ENCODE measurements around the gene ALAD.
"Not testable (repeated sequence)": the region's sequence is repeated elsewhere in the genome, so short reads cannot be mapped to it uniquely, and the experiment has no call there.

The ALAD gene

DNA sequence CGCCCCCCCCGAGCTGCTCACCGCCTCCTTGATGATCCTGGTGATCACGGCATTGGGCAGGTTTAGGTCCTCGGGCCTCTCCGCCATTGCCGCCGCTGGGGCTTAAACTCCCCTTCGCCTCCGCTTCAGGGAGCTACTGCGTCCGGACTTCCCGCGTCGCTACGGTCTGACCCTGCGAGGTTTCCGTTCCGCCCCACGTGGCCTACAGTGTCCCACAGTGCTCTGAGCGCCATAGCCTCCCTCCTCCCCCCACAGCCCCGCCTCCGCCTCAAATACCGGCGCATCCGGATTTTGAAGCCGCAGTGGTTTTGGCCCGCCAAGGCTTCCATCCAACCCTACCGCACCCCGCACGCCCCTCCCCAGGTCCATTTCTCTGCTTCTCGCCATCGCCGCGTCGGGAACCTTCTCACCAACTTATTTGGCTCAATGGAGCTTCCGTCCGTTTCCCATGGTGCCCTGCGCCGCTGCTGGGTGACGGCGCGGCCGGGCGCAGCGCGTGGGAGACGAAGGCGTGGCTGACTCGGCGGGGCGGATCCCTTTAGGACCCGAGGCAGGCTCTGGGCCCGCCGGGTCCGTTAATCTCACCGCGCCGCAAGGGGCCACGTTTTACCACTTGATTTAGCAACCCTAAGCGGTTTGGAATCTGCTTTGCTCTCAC, 9.3 kb upstream of the ALAD start, which contains the start of the genes C9orf43 and POLE3:
TSS of gene C9orf43 (plus strand) at position 541 of the 658 bp plus-strand sequence. CDS start 2,747 bp downstream, outside the sequence.
TSS of gene POLE3 (minus strand) at position 469 of the 658 bp plus-strand sequence. CDS start at position 87, 382 bp downstream.
- H3K4me3 ChIP-seq (ENCODE audit: low read depth, low read length), result peak within 1 kb of the TSS; percentile 93
- TF ChIP-seq, protein P1, sequence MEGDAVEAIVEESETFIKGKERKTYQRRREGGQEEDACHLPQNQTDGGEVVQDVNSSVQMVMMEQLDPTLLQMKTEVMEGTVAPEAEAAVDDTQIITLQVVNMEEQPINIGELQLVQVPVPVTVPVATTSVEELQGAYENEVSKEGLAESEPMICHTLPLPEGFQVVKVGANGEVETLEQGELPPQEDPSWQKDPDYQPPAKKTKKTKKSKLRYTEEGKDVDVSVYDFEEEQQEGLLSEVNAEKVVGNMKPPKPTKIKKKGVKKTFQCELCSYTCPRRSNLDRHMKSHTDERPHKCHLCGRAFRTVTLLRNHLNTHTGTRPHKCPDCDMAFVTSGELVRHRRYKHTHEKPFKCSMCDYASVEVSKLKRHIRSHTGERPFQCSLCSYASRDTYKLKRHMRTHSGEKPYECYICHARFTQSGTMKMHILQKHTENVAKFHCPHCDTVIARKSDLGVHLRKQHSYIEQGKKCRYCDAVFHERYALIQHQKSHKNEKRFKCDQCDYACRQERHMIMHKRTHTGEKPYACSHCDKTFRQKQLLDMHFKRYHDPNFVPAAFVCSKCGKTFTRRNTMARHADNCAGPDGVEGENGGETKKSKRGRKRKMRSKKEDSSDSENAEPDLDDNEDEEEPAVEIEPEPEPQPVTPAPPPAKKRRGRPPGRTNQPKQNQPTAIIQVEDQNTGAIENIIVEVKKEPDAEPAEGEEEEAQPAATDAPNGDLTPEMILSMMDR (IDR thresholded peaks at IDR 0.05; ENCODE audit: low read depth, low read length), result no peak

DNA sequence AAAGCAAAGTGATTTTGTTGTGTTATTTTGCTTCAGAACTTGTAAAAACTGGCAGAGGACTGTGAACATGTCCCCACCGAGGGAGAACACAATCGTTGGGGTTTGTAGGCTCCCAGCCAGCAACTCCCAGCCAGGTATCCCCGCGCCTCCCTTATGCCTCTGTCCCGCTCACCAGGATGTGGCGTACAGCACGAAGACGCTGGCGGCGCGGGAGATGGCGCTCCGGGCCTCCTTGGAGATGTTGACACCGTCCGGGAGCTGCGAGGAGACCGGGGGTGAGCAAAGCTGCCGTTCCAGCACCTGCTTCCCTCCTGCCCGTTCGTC, 8.8 kb upstream of the ALAD start:
- TF ChIP-seq, protein P1 (IDR thresholded peaks at IDR 0.05; ENCODE audit: low read depth, low read length), result no peak
- peak overlapping the region; percentile 93 for H3K4me3 ChIP-seq (ENCODE audit: low read depth, low read length)

DNA sequence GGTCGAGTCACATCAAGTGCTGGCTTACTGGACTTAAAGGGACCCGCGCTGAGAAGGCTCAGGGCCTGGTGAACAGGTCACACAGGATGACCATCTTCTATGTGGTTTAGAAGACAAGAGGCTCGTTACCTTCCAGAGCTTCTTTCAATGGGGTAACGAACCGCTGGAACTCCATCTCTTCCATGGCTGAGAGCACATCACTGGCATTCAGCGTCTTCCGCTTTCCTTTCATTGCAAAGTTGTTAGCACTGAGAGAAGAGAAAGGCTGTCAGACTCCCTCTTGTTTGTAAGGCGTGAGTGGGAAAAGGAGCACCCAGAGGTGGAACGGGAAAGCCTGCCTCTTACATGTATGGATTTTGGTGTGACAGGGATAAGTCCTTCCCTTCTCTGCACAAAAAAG, 8.4 kb upstream of the ALAD start:
- TF ChIP-seq, protein P1 (IDR thresholded peaks at IDR 0.05; ENCODE audit: low read depth, low read length), result no peak
- H3K4me3 ChIP-seq (ENCODE audit: low read depth, low read length), result peak overlapping the region; percentile 93

DNA sequence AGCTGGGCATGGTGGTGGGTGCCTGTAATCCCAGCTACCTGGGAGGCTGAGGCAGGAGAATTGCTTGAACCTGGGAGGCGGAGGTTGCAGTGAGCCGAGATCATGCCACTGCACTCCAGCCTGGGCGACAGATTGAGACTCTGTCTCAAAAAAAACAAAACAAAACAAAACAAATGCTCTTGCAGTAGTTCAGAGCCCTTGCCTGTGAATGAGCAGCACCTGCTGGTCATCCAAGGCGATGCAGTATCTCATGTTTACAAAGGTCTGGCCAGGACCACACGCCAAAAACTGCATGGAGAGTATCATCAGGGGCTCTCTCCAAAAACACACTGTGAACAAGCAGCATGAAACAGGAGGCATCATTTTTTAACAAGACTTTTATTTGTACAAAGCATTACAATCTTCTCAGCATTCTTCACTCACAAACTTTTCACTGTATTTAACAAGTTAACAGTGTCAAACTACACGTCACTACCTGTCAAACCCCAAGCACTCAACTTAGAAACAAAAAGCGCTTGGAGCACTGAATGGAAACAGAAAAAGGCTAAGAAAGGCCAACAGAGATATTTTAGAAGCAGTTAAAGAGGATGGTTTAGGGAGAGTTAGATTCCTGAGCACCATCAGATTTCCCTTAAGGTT, 5.9 kb upstream of the ALAD start:
- TF ChIP-seq, protein P1 (IDR thresholded peaks at IDR 0.05; ENCODE audit: low read depth, low read length), result peak; percentile 84
- not testable (repeated sequence) for H3K4me3 ChIP-seq (ENCODE audit: low read depth, low read length)

DNA sequence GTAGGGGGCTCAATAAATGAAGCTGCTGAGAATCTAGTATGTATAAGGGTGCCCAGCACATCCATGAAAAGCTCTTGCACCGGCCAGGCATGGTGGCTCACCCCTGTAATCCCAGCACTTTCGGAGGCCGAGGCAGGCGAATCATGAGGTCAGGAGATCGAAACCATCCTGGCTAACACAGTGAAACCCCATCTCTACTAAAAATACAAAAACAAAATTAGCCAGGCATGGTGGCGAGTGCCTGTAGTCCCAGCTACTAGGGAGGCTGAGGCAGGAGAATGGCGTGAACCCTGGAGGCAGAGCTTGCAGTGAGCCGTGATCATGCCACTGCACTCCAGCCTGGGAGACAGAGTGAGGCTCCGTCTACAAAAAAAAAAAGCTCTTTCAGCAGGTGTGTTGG, 5.3 kb upstream of the ALAD start:
- H3K4me3 ChIP-seq (ENCODE audit: low read depth, low read length), result not testable (repeated sequence)

DNA sequence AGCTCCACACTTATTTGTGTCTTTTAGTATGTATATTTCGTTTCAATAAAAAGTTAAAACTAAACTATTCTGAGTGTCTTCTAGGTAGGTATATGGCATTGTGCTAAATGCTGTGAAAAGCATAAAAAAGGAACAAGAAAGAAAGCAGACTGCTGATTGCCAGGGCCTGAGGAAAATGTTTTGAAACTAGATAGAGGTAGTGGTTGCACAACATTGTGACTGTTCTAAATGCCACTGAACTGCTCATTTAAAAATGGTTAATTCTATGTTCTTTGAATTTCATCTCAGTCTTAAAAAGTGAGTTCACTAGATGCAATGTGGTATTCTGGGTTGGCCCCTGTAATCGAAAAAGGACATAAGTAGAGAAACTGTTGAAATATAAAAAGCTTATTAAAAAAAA, 2.6 kb upstream of the ALAD start:
- H3K4me3 ChIP-seq (ENCODE audit: low read depth, low read length), result no peak overlapping the region
- TF ChIP-seq, protein P1 (IDR thresholded peaks at IDR 0.05; ENCODE audit: low read depth, low read length), result no peak

DNA sequence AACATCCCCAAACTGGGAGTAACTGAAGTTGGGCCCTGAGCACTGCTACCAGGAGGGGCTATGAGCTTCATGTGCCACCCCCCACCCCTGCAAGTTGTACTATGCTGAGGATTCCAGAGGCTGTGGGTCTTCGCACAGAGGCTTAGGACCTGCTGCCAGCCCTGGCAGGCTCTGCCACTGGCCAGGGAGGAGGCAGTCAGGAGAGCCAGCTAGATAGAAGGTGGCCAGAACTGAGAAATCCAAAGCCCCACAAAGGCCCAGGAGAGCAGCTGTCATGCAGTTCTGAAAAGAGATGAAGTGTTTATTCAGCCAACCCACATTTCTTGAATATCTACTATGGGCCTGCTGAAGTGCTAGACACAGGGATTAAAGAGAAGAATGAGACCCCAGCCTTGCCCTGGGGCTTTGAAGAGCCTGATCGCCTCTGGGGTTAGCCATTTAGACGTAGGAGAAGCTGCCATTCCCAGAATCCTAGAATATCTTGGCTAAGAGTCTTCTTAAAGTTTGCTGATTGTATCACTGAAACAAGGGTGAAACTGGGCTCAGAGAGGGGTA, 1.4 kb downstream of the ALAD start:
- peak overlapping the region; percentile 78 for H3K4me3 ChIP-seq (ENCODE audit: low read depth, low read length)

More for the DNA sequence above, 1.4 kb downstream of the ALAD start:
- TF ChIP-seq, protein P1 (IDR thresholded peaks at IDR 0.05; ENCODE audit: low read depth, low read length), result no peak
